SK-N-SH (cell line): ENCODE results near the gene DSCAM. TPM values are rescaled to one million over a fixed set of nuclear protein-coding genes. Genes with fewer than 3 reads are reported as not detected.

ENCODE experiments used
- CTCF ChIA-PET: fragments of 300-600, 350-600 bp; formaldehyde crosslinking; extraction: SDS; loops from one replicate; lab custom pipeline; 2021; lab: Yijun Ruan, JAX
- POLR2A ChIA-PET: fragments of 350-600 bp; sonication (Branson Sonifier 250); formaldehyde crosslinking; extraction: SDS; loops from one replicate; lab custom pipeline; 2020; ENCODE audit warnings: antibody characterized with exemption, inconsistent platforms; lab: Yijun Ruan, JAX
- DNase-seq: peaks from one replicate; pipeline ENCODE4 v3.0.0; 2012
- H2AFZ ChIP-seq: fragments of 200-600 bp; sonication (generic); 2 replicates; pipeline ENCODE4 v1.8.1; 2016; ENCODE audit warnings: antibody characterized with exemption, mild to moderate bottlenecking, low read depth
- H3F3A ChIP-seq: fragments of 200-600 bp; sonication (generic); replicated peaks from 2 replicates; pipeline ENCODE3; 2016; ENCODE audit warnings: antibody characterized with exemption, mild to moderate bottlenecking; ENCODE audit not compliant: insufficient read depth
- H3K27ac ChIP-seq, 2 experiments: fragments of 200-500 bp in 1 of 2; fragments of 200-600 bp in 1 of 2; sonication (Bioruptor generic) in 1 of 2; sonication (generic), shearing (Covaris generic) in 1 of 2; 2 replicates each; pipeline versions ENCODE4 v1.5.1 to v1.6.1; 2014 to 2016; ENCODE audit warnings: low read depth in 2 of 2, inconsistent platforms in 1 of 2, low read length in 1 of 2, mild to moderate bottlenecking in 1 of 2, mixed read lengths in 1 of 2
- H3K27me3 ChIP-seq: fragments of 200-600 bp; sonication (generic), shearing (Covaris generic); 2 replicates; pipeline ENCODE4 v1.6.1; 2016; ENCODE audit warnings: mixed run types; ENCODE audit not compliant: insufficient read depth
- H3K36me3 ChIP-seq, 2 experiments: fragments of 200-500 bp in 1 of 2; fragments of 200-600 bp in 1 of 2; sonication (Bioruptor generic) in 1 of 2; sonication (generic) in 1 of 2; replicated peaks in 1 of 2; 2 replicates each; pipeline versions ENCODE3 to v1.5.1; 2014 to 2016; ENCODE audit warnings: low read length in 1 of 2, mild to moderate bottlenecking in 1 of 2; ENCODE audit not compliant: insufficient read depth in 2 of 2, control insufficient read depth in 1 of 2
- H3K4me1 ChIP-seq, 2 experiments: fragments of 200-500 bp in 1 of 2; fragments of 200-600 bp in 1 of 2; sonication (Bioruptor generic) in 1 of 2; sonication (generic), shearing (Covaris generic) in 1 of 2; 2 replicates each; pipeline versions ENCODE4 v1.5.1 to v1.6.1; 2014 to 2016; ENCODE audit warnings: low read depth in 1 of 2, low read length in 1 of 2, mixed run types in 1 of 2; ENCODE audit not compliant: insufficient read depth in 2 of 2, control insufficient read depth in 1 of 2
- H3K4me2 ChIP-seq: fragments of 200-600 bp; sonication (generic), shearing (Covaris generic); 2 replicates; pipeline ENCODE4 v1.6.1; 2017; ENCODE audit warnings: mixed run types
- H3K4me3 ChIP-seq, 2 experiments: fragments of 200-500 bp in 1 of 2; fragments of 200-600 bp in 1 of 2; sonication (Bioruptor generic) in 1 of 2; sonication (generic), shearing (Covaris generic) in 1 of 2; 2 replicates each; pipeline versions ENCODE4 v1.5.1 to v1.8.1; 2014 to 2016; ENCODE audit warnings: low read depth in 2 of 2, inconsistent platforms in 1 of 2, low read length in 1 of 2, mild to moderate bottlenecking in 1 of 2, mixed read lengths in 1 of 2, moderate library complexity in 1 of 2
- H3K79me2 ChIP-seq: fragments of 200-600 bp; sonication (generic); 2 replicates; pipeline ENCODE4 v1.8.1; 2017; ENCODE audit warnings: mild to moderate bottlenecking; ENCODE audit not compliant: insufficient read depth
- H3K9ac ChIP-seq: fragments of 200-600 bp; sonication (generic); 2 replicates; pipeline ENCODE4 v1.6.1; 2017; ENCODE audit warnings: mixed run types
- H3K9me2 ChIP-seq: fragments of 200-600 bp; sonication (generic); 2 replicates; pipeline ENCODE4 v1.6.1; 2017; ENCODE audit warnings: mixed run types
- H3K9me3 ChIP-seq: fragments of 200-600 bp; sonication (generic); 2 replicates; pipeline ENCODE4 v1.6.1; 2017; ENCODE audit warnings: mixed run types, mild to moderate bottlenecking, moderate library complexity
- H4K20me1 ChIP-seq: fragments of 200-600 bp; sonication (generic); 2 replicates; pipeline ENCODE4 v1.6.1; 2017; ENCODE audit warnings: mild to moderate bottlenecking, mixed run types; ENCODE audit not compliant: insufficient read depth
- CHD2 ChIP-seq: fragments of 150-350 bp; IDR thresholded peaks from 2 replicates; pipeline ENCODE4 v1.6.1; 2018; ENCODE audit warnings: low read length; ENCODE audit not compliant: partially characterized antibody
- EP300 ChIP-seq, 2 experiments: IDR thresholded peaks; 2 replicates each; pipeline versions ENCODE4 v1.4.0 to v1.6.1; 2012; ENCODE audit warnings: borderline replicate concordance in 1 of 2, low read depth in 1 of 2, low read length in 1 of 2
- FOXJ3 ChIP-seq: sonication (generic); formaldehyde crosslinking; IDR thresholded peaks from 2 replicates; pipeline ENCODE4 v1.5.1; 2020; ENCODE audit warnings: mild to moderate bottlenecking, missing genetic modification reagents
- FOXM1 ChIP-seq: IDR thresholded peaks from 2 replicates; pipeline ENCODE4 v1.4.0; 2012; ENCODE audit warnings: low read depth, mild to moderate bottlenecking
- RXRA ChIP-seq: IDR thresholded peaks from 2 replicates; pipeline ENCODE4 v1.4.0; 2012; ENCODE audit warnings: low read depth, mild to moderate bottlenecking, borderline replicate concordance
- TEAD4 ChIP-seq: IDR thresholded peaks from 2 replicates; pipeline ENCODE4 v1.4.0; 2012; ENCODE audit warnings: mild to moderate bottlenecking, borderline replicate concordance; ENCODE audit not compliant: insufficient read depth
- USF1 ChIP-seq: IDR thresholded peaks from 2 replicates; pipeline ENCODE4 v1.4.0; 2012; ENCODE audit warnings: low read depth, borderline replicate concordance
- WGBS: methylation state at CpG from one replicate; pipeline ENCODE4 v1.1.6; 2017; ENCODE audit warnings: low lambda C conversion rate; 5-methylcytosine and 5-hydroxymethylcytosine counted together
- polyA plus RNA-seq, 3 experiments: library from polyadenylated mRNA; depleted of rRNA; stranded (reverse); fragments of >200 nt; gene quantifications; 2 replicates each; pipeline ENCODE4 v1.2.3, GENCODE V29; 2012
- TF ChIP-seq, protein P1 (sequence below): fragments of 150-350 bp; IDR thresholded peaks from 2 replicates; pipeline ENCODE4 v1.6.1; 2017; ENCODE audit warnings: antibody characterized with exemption, low read length, low read depth, borderline replicate concordance
- TF ChIP-seq, protein P2 (sequence below): IDR thresholded peaks from 2 replicates; pipeline ENCODE4 v1.4.0; 2012; ENCODE audit warnings: low read depth
- TF ChIP-seq, protein P3 (sequence below): fragments of 150-350 bp; IDR thresholded peaks from 2 replicates; pipeline ENCODE4 v1.6.1; 2016; ENCODE audit warnings: mild to moderate bottlenecking, low read depth, low read length
- TF ChIP-seq, protein P4 (sequence below): IDR thresholded peaks from 2 replicates; pipeline ENCODE4 v1.6.1; 2012; ENCODE audit warnings: mild to moderate bottlenecking, low read depth, low read length, moderate library complexity

The DSCAM gene
- polyA plus RNA-seq, 1 of the 3 experiments (the other 2 are of a cell fraction) = not detected

GRCh38 chr21:40200946-40201345 lies 646.0 kb downstream of the DSCAM start:
- Histone ChIP-seq H2AFZ (no peak overlapping the region), H3K9me3 (no peaks in the 10 kb centered on the region), H3K4me3 (no peak overlapping the region), H3F3A (no peaks in the 10 kb centered on the region), H4K20me1 (no peaks in the 10 kb centered on the region), H3K4me2 (no peak overlapping the region), H3K9ac (no peak overlapping the region), H3K79me2 (no peaks in the 10 kb centered on the region), H3K27me3 (no peaks in the 10 kb centered on the region), H3K36me3 (no peaks in the 10 kb centered on the region), H3K4me1 (peaks cover 0 to 3% of the 10 kb centered on the region in 2 experiments; a peak in 1 of 4 replicates), H3K9me2 (no peaks in the 10 kb centered on the region), H3K27ac (no peak overlapping the region)
- POLR2A ChIA-PET = no interaction called here
- no peak for DNase-seq
- 1% methylated on average over 2 of the region's 2 CpGs for WGBS
- no peak for TF ChIP-seq FOXJ3 (CRISPR knock-in tag)
- TF ChIP-seq, protein P1, sequence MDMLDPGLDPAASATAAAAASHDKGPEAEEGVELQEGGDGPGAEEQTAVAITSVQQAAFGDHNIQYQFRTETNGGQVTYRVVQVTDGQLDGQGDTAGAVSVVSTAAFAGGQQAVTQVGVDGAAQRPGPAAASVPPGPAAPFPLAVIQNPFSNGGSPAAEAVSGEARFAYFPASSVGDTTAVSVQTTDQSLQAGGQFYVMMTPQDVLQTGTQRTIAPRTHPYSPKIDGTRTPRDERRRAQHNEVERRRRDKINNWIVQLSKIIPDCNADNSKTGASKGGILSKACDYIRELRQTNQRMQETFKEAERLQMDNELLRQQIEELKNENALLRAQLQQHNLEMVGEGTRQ = no peak
- TF ChIP-seq RXRA = no peak
- no peak for TF ChIP-seq FOXM1
- TF ChIP-seq, protein P2, sequence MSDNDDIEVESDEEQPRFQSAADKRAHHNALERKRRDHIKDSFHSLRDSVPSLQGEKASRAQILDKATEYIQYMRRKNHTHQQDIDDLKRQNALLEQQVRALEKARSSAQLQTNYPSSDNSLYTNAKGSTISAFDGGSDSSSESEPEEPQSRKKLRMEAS = no peak
- no peak for TF ChIP-seq EP300 (IDR thresholded peaks at IDR 0.05; ENCODE audit: borderline replicate concordance in 1 of 2, low read depth in 1 of 2, low read length in 1 of 2)
- no peak for TF ChIP-seq USF1
- TF ChIP-seq CHD2 = no peak
- no peak for TF ChIP-seq TEAD4
- TF ChIP-seq, protein P3, sequence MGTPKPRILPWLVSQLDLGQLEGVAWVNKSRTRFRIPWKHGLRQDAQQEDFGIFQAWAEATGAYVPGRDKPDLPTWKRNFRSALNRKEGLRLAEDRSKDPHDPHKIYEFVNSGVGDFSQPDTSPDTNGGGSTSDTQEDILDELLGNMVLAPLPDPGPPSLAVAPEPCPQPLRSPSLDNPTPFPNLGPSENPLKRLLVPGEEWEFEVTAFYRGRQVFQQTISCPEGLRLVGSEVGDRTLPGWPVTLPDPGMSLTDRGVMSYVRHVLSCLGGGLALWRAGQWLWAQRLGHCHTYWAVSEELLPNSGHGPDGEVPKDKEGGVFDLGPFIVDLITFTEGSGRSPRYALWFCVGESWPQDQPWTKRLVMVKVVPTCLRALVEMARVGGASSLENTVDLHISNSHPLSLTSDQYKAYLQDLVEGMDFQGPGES = no peak
- TF ChIP-seq, protein P4, sequence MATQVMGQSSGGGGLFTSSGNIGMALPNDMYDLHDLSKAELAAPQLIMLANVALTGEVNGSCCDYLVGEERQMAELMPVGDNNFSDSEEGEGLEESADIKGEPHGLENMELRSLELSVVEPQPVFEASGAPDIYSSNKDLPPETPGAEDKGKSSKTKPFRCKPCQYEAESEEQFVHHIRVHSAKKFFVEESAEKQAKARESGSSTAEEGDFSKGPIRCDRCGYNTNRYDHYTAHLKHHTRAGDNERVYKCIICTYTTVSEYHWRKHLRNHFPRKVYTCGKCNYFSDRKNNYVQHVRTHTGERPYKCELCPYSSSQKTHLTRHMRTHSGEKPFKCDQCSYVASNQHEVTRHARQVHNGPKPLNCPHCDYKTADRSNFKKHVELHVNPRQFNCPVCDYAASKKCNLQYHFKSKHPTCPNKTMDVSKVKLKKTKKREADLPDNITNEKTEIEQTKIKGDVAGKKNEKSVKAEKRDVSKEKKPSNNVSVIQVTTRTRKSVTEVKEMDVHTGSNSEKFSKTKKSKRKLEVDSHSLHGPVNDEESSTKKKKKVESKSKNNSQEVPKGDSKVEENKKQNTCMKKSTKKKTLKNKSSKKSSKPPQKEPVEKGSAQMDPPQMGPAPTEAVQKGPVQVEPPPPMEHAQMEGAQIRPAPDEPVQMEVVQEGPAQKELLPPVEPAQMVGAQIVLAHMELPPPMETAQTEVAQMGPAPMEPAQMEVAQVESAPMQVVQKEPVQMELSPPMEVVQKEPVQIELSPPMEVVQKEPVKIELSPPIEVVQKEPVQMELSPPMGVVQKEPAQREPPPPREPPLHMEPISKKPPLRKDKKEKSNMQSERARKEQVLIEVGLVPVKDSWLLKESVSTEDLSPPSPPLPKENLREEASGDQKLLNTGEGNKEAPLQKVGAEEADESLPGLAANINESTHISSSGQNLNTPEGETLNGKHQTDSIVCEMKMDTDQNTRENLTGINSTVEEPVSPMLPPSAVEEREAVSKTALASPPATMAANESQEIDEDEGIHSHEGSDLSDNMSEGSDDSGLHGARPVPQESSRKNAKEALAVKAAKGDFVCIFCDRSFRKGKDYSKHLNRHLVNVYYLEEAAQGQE = no peak
- CTCF ChIA-PET = interaction anchor here (0.8 to 2.1 kb wide), 4 partner anchors 11 to 185 kb away, joined by 3 to 6 read pairs (median 4); no protein-coding TSS in a partner anchor
